Measurements from ENCODE around the gene SEPTIN10.
"Not testable (repeated sequence)": the region's sequence is repeated elsewhere in the genome, so short reads cannot be mapped to it uniquely, and the experiment has no call there.

Gene SEPTIN10

DNA sequence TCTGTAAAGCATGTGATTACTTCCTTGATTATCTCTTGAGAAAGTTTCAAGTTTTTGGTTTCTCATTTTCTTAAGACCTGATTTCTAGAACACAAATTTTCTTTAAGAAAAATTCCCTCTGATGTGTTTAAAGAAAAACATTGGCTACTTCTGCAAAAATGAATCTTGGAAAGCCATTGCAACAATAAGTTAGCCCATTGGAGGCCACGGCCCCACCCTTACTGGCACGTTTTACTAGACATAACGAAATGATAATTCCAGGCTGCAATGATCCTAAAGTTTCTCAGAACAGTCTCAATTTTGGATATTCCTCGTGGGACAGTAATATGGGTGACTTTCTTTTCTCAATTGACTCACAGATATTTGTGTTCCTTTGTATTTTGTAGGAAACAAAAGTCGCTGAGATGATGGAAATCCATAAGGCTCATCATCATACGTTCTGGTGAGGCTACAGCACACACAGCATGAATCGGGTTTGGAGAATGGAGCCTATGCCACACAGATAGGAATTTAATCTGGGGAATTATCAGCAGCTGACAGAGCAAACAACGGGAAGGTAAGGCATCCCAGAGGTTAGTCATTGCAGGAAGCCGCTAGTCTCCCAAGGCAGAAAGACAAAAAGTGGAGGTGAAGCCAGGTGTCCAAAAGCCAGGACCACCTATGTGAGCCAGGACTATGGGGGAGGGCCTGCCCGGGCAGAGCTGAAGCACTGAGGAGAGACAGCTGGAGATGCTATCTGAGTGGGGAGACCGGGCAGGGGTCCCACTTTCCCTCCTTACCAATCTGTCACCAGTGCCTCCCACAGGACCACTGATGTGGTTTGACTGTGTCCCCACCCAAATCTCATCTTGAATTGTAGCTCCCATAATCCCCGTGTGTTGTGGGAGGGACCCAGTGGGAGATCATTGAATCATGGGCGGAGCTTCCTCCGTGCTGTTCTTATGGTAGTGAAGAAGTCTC, 36.2 kb upstream of the SEPTIN10 start:
- no peak overlapping the region for H3K27ac ChIP-seq
- no peak for TF ChIP-seq CTCF (IDR thresholded peaks at IDR 0.05)
- DNase-seq (ENCODE audit: low spot score): no peak
- H3K4me3 ChIP-seq: no peak overlapping the region

DNA sequence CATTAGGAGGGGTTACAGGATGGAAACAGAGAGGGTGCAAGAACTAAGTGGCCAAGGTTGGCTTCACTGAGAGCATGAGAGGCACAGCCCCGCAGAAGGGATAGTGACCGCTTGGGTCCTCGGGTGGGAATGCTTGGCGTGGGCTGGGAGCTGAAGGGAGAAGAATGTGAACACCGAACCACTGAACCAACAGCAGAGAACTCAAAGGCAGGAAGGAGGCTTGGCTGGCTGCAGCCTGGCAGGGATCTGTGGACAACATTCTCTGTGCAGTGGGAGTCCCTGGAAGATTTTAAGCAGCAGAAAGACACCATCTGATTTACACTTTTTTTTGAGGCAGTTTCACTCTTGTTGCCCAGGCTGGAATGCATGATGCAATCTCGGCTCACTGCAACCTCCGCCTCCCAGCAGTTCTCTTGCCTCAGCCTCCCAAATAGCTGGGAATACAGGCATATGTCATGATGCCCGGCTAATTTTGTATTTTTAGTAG, 34.3 kb upstream of the SEPTIN10 start:
- no peak for DNase-seq (ENCODE audit: low spot score)
- TF ChIP-seq CTCF (IDR thresholded peaks at IDR 0.05): no peak
- Histone ChIP-seq H3K4me3 (peak overlapping the region; percentile 56), H3K27ac (peak overlapping the region; percentile 71 to 85)

DNA sequence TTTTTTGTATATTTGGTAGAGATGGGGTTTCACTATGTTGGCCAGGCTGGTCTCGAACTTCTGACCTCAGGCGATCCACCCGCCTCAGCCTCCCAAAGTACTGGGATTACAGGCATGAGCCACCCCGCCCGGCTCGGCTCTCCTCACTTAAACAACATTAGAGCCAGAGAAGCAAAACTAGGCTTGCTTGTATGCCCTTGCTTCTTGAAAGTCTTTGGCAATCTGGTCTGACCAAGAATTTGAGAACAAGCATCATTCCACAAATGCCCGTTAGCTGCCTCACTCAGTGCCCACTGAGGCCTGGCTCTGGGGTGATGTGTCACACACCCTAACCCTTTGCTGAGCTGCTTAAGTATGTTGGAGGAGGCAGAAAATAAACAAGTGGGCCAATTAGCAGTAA, 33.9 kb upstream of the SEPTIN10 start:
- DNase-seq (ENCODE audit: low spot score): peak; percentile 81
- peak overlapping the region; percentile 56 for H3K4me3 ChIP-seq
- H3K27ac ChIP-seq: peak overlapping the region; percentile 71 to 85
- TF ChIP-seq CTCF (IDR thresholded peaks at IDR 0.05): no peak

DNA sequence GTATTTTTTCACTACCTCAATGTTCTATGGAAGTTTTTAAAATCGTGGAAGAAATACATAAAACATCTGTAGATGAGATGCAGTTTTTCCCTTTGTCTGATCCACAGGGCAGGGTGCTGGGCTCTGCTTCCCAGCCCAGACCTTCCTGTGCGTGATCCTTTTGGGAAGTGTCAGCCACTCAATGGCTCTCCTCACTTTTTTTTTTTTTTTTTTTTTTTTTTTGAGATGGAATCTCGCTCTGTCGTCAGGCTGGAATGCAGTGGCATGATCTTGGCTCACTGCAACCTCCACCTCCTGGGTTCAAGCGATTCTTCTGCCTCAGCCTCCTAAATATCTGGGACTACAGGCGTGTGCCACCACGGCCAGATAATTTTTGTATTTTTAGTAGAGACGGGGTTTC, 33.2 kb upstream of the SEPTIN10 start:
- H3K27ac ChIP-seq: peak overlapping the region in 1 of 2 donors; percentile 85
- H3K4me3 ChIP-seq: no peak overlapping the region
- no peak for TF ChIP-seq CTCF (IDR thresholded peaks at IDR 0.05)
- DNase-seq (ENCODE audit: low spot score): no peak

DNA sequence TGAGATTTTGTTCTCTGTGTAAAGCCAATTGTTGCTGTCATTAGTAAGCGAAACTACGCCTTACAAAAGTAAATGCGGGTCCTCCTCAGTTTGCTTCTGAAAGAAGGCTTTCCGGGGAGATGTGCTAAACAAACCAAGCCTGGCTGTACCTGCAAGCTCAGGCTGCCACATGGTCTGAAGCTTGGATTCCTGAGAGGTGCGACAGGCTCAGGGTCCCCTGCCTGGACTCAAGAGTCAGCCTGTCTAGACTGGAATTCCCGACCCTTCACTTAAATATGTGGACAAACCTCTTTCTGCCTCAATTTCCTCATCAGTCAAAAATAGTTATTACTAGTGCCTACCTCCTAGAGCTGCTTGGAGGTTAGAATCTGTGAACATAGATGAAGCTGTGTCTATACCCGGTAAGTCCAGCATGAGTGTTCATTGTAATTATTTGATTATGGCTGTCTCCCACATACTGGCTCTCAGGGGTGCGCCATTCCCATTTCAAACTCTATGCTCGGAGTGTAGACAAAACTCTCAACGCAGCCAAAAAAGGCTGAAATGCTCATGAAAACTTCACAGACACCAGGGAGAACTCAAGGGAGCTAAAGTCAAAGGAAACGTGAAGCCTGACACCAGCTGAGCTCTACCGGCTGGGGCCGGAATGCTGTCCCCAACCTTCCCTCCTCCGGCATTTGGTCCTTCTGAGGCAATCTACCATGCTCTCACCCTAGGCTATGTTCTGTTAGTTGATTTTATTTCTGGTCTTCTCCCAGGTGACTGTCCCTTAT, 31.8 kb upstream of the SEPTIN10 start:
- Histone ChIP-seq H3K27ac (peak overlapping the region; percentile 44 to 90), H3K4me3 (no peak overlapping the region)
- no peak for TF ChIP-seq CTCF (IDR thresholded peaks at IDR 0.05)
- no peak for DNase-seq (ENCODE audit: low spot score)

- peak; percentile 78 for DNase-seq (ENCODE audit: low spot score)
These were observed 31.0 kb upstream of the SEPTIN10 start for GRCh38 chr2:109644571-109645275.

DNA sequence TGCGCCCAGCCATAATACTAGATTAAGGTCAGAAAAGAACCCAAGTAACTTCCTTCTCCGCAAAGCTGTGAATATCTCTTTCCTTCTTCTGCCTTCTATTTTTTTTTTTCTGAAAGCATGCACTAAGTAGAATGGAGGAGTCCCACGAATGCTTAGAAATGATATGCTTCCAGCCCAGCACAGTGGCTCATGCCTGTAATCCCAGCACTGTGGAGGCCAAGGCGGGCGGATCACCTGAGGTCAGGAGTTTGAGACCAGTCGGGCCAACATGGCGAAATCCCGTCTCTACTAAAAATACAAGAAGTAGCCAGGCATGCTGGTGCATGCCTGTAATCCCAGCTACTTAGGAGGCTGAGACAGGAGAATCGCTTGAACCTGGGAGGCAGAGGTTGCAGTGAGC, 26.2 kb upstream of the SEPTIN10 start:
- not testable (repeated sequence) for H3K4me3 ChIP-seq; H3K27ac ChIP-seq; DNase-seq (ENCODE audit: low spot score)

More at GRCh38 chr2:109644571-109645275, 31.0 kb upstream of the SEPTIN10 start:
- H3K27ac ChIP-seq: peak overlapping the region; percentile 44 to 90
- no peak for TF ChIP-seq CTCF (IDR thresholded peaks at IDR 0.05)
- no peak overlapping the region for H3K4me3 ChIP-seq
